Gastrocnemius medialis (tissue), 4 donors: Measurements from ENCODE around the gene CPE.

Experiments
- CTCF ChIP-seq, 5 experiments: fragments of 450-650 bp in 3 of 5; fragments of 200-600 bp in 2 of 5; sonication (generic) in 2 of 5; IDR thresholded peaks in 4 of 5; conservative IDR thresholded peaks in 1 of 5; 1 replicate in 4 of 5; 2 replicates in 1 of 5; pipeline ENCODE4 v1.5.1; 2016 to 2019; ENCODE audit warnings: antibody characterized with exemption in 5 of 5, mild to moderate bottlenecking in 3 of 5, moderate library complexity in 3 of 5
- POLR2A ChIP-seq, 2 donors: fragments of 450-650 bp; IDR thresholded peaks; one replicate each; pipeline ENCODE4 v1.6.1; 2017; ENCODE audit warnings: antibody characterized with exemption in 2 of 2, mild to moderate bottlenecking in 2 of 2, moderate library complexity in 2 of 2

GRCh38 chr4:165370530-165370929, 8.3 kb upstream of the CPE start:
- no peak for TF ChIP-seq CTCF (IDR thresholded peaks at IDR 0.05 in 4 of 5, conservative IDR thresholded peaks at IDR 0.05 in 1 of 5)
- TF ChIP-seq POLR2A (IDR thresholded peaks at IDR 0.05): no peak
